Ovary (tissue), 3 donors: ENCODE data around the gene TMEM30B.

Experiments used
- POLR2A ChIP-seq: fragments of 450-650 bp; IDR thresholded peaks from one replicate; pipeline ENCODE4 v1.6.1; 2017; ENCODE audit warnings: antibody characterized with exemption, mild to moderate bottlenecking, moderate library complexity
- TF ChIP-seq, protein P1 (sequence below), 3 donors: fragments of 450-650 bp in 2 of 3; fragments of 200-600 bp in 1 of 3; IDR thresholded peaks; one replicate each; pipeline versions ENCODE4 v1.5.1 to v1.8.0; 2016 to 2022; ENCODE audit warnings: antibody characterized with exemption in 3 of 3, mild to moderate bottlenecking in 1 of 3
- donor health status: DM: no; HTN: no; CAD: no.

DNA sequence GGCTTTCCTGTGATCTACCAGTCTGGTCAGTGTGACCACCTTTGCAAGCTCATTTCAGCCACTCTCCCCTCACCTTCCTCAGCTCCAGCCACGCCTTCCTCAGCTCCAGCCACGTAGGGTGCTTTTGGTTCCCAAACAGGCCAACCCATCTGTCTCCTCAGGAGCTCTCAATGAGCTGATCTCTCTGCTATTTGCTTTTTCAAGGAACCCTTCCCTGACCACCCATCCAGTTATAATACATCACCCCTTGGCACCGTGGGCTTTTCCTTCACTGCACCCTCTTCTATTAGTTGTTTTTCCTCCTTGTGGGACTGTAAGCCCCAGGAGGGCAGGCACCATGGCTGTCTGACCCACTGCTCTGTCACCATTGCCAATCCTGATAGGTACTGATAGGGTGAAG lies 37.9 kb upstream of the TMEM30B start:
- TF ChIP-seq, protein P1, sequence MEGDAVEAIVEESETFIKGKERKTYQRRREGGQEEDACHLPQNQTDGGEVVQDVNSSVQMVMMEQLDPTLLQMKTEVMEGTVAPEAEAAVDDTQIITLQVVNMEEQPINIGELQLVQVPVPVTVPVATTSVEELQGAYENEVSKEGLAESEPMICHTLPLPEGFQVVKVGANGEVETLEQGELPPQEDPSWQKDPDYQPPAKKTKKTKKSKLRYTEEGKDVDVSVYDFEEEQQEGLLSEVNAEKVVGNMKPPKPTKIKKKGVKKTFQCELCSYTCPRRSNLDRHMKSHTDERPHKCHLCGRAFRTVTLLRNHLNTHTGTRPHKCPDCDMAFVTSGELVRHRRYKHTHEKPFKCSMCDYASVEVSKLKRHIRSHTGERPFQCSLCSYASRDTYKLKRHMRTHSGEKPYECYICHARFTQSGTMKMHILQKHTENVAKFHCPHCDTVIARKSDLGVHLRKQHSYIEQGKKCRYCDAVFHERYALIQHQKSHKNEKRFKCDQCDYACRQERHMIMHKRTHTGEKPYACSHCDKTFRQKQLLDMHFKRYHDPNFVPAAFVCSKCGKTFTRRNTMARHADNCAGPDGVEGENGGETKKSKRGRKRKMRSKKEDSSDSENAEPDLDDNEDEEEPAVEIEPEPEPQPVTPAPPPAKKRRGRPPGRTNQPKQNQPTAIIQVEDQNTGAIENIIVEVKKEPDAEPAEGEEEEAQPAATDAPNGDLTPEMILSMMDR (IDR thresholded peaks at IDR 0.05): no peak
- TF ChIP-seq POLR2A: no peak
